ENCODE measurements around the gene CCL8. TPM values are rescaled to one million over a fixed set of nuclear protein-coding genes. Genes with fewer than 3 reads are reported as not detected.

The CCL8 gene
- total RNA-seq, 1 donor from 2014 or later: not detected

DNA sequence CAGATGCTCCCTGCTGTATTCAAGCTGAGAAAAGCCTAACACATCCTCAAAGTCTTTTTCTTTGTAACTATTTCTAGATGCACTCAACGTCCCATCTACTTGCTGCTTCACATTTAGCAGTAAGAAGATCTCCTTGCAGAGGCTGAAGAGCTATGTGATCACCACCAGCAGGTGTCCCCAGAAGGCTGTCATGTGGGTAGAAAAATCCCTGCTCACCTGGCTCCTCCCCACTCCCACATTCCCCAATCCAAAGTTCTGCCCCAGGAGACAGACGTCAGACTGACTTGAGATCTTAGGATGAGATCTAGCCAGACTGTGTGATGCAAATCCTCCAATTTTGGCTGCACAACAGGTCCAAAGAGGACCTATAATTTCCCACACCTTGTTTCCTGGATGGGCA, 38.2 kb downstream of the CCL8 start:
- Mint-ChIP-seq H3K9me3 (ENCODE audit: low read depth) (peaks cover 6% of the 10 kb centered on the region), H3K4me3 (ENCODE audit: low read depth) (no peak overlapping the region), H3K4me1 (ENCODE audit: low read depth) (peaks cover 3% of the 10 kb centered on the region), H3K27me3 (peaks cover 4% of the 10 kb centered on the region), H3K36me3 (ENCODE audit: insufficient read depth) (no peaks in the 10 kb centered on the region), H3K27ac (no peak overlapping the region)
- TF ChIP-seq, protein P1, sequence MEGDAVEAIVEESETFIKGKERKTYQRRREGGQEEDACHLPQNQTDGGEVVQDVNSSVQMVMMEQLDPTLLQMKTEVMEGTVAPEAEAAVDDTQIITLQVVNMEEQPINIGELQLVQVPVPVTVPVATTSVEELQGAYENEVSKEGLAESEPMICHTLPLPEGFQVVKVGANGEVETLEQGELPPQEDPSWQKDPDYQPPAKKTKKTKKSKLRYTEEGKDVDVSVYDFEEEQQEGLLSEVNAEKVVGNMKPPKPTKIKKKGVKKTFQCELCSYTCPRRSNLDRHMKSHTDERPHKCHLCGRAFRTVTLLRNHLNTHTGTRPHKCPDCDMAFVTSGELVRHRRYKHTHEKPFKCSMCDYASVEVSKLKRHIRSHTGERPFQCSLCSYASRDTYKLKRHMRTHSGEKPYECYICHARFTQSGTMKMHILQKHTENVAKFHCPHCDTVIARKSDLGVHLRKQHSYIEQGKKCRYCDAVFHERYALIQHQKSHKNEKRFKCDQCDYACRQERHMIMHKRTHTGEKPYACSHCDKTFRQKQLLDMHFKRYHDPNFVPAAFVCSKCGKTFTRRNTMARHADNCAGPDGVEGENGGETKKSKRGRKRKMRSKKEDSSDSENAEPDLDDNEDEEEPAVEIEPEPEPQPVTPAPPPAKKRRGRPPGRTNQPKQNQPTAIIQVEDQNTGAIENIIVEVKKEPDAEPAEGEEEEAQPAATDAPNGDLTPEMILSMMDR (IDR thresholded peaks at IDR 0.05; ENCODE audit: unreplicated experiment): no peak
- DNase-seq (ENCODE audit: low spot score, unreplicated experiment): no peak

DNA sequence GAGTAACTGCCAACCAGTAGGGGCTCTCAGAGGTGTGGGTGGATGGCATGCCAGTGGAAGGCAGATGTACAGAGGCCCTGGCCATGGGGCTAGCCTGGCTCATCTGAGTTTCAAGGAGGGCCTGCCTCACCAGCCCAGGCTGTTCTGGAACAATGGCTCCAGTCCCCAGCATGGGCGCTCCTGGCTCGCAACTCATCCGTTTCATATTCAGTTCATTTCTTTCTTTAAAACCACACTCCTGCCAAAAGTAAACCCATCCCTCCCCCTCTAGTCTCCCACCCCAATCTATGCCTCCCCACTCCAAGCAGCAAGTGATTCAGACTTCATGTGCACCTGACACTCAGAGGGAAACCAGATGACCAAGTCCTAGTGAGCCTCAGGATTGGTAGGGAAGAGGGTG, 39.4 kb downstream of the CCL8 start:
- H3K4me3 Mint-ChIP-seq (ENCODE audit: low read depth): no peak overlapping the region
- TF ChIP-seq, protein P1 (IDR thresholded peaks at IDR 0.05; ENCODE audit: unreplicated experiment): no peak
- H3K36me3 Mint-ChIP-seq (ENCODE audit: insufficient read depth): no peaks in the 10 kb centered on the region
- H3K27me3 Mint-ChIP-seq: peaks cover 6% of the 10 kb centered on the region
- no peak for DNase-seq (ENCODE audit: low spot score, unreplicated experiment)
- H3K27ac Mint-ChIP-seq: no peak overlapping the region
- peaks cover 4% of the 10 kb centered on the region for H3K9me3 Mint-ChIP-seq (ENCODE audit: low read depth)
- H3K4me1 Mint-ChIP-seq (ENCODE audit: low read depth): peaks cover 3% of the 10 kb centered on the region

DNA sequence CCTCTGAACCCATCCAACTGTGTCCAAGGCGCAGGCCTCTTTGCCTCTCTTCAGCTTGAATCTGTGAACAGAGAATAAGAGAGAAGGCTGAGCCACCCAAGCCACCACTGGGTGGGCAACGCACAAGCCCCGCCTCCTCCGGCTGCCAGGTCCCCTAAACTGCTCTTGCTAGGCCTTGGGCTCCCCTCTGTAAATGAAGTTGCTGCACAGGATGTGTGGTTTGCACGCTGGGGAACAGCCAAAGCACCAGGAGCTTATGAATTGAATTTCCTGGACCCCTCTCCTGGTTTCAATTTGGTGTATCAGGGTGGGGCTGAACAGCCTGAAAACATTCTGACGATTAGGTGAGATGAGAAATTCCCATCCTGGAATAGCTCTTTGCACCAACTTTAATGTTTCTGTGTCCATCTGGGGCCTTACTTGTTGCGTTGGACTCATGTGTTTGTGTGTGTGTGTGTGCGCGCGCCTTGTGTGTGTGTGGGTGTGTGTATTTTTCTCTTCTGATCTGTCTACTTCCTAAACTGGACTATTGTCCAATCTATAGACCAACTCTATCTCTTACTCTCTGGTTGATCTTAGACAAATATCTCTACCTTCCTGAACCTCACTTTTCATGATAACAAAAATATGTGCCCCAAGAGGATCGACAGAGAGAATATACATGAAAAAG, 41.5 kb downstream of the CCL8 start:
- TF ChIP-seq, protein P1 (IDR thresholded peaks at IDR 0.05; ENCODE audit: unreplicated experiment): no peak
- Mint-ChIP-seq H3K9me3 (ENCODE audit: low read depth) (no peaks in the 10 kb centered on the region), H3K4me1 (ENCODE audit: low read depth) (peaks cover 3% of the 10 kb centered on the region), H3K4me3 (ENCODE audit: low read depth) (no peak overlapping the region), H3K27me3 (peaks cover 15% of the 10 kb centered on the region), H3K27ac (no peak overlapping the region), H3K36me3 (ENCODE audit: insufficient read depth) (no peaks in the 10 kb centered on the region)
- DNase-seq (ENCODE audit: low spot score, unreplicated experiment): no peak

DNA sequence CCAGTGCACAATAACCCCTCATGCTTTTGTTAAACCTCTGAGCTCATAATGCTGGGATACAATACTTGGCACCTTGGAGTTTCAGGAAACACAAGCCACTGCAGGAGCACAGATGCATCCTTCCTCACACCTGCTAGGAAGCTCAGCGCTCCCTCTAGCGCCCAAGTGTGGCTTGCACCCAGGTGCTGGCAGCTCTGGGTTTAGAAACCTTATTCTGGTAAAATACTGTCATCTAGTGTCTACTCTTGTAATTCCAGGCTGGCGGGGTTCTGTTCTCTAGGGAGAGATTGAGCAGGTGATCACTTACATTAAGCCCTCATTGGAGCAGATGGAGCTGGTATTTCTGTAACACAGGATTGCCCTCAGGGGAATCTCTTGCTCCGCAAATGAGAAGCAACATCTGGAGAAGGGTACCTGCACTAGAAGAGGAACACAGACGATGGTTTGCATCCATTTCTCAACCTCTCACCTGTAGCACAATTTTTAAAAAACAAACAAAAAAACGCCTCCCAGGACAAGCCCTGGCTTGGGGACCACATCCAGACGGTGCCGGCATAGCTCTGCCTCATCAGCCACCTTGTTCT, 42.3 kb downstream of the CCL8 start:
- DNase-seq (ENCODE audit: low spot score, unreplicated experiment): peak; percentile 89
- peaks cover 15% of the 10 kb centered on the region for H3K27me3 Mint-ChIP-seq
- no peak overlapping the region for H3K27ac Mint-ChIP-seq
- TF ChIP-seq, protein P1 (IDR thresholded peaks at IDR 0.05; ENCODE audit: unreplicated experiment): peak; percentile 99
- no peaks in the 10 kb centered on the region for H3K9me3 Mint-ChIP-seq (ENCODE audit: low read depth)
- no peaks in the 10 kb centered on the region for H3K36me3 Mint-ChIP-seq (ENCODE audit: insufficient read depth)
- H3K4me1 Mint-ChIP-seq (ENCODE audit: low read depth): peaks cover 3% of the 10 kb centered on the region
- no peak overlapping the region for H3K4me3 Mint-ChIP-seq (ENCODE audit: low read depth)

DNA sequence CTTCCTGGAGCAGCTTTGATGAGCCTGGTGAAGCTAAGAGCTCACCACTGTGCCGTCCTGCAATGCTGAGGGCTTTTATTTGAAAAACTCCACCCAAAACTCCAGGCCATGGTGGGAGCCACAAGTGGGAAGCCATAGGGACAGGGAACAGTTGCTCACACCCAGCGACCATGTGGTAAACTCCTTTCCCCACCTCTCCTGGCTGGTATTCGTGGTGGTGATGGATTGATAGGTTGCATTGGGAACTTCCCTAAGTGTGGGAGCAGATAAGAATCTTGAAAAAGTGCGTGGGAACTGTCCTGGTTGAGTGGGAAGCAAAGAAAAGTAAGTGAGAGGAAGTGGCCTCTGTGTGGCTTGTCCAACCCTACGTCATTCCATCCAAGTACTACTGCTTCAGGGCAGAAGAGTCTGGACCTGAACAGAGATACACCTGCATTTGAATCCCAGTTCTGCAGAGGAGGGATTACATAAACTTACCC, 44.0 kb downstream of the CCL8 start, which contains the start of gene CCL1:
CCL1 (minus strand) TSS at position 51 of the 479 bp plus-strand sequence. CDS start 72 bp downstream, outside the sequence.
- DNase-seq (ENCODE audit: low spot score, unreplicated experiment): no peak
- H3K4me1 Mint-ChIP-seq (ENCODE audit: low read depth): peaks cover 3% of the 10 kb centered on the region
- H3K27ac Mint-ChIP-seq: no peak within 1 kb of the TSS
- H3K4me3 Mint-ChIP-seq (ENCODE audit: low read depth): no peak within 1 kb of the TSS
- TF ChIP-seq, protein P1 (IDR thresholded peaks at IDR 0.05; ENCODE audit: unreplicated experiment): no peak
- peaks cover 15% of the 10 kb centered on the region for H3K27me3 Mint-ChIP-seq
- no peaks in the 10 kb centered on the region for H3K36me3 Mint-ChIP-seq (ENCODE audit: insufficient read depth)
- no peaks in the 10 kb centered on the region for H3K9me3 Mint-ChIP-seq (ENCODE audit: low read depth)
